NAMALWA (cell line): ENCODE data around the gene SYT14.
"Not testable (repeated sequence)": the region's sequence is repeated elsewhere in the genome, so short reads cannot be mapped to it uniquely, and the experiment has no call there.

ENCODE experiments used
- DNase-seq: peaks from one replicate; pipeline ENCODE4 v3.0.0-alpha.2; 2015; ENCODE audit warnings: low spot score

SYT14 gene

GRCh38 chr1:209937996-209938959, at the start of gene SYT14:
Gene SYT14 (plus strand): TSS chr1:209938217. CDS start chr1:209938265, 48 bp downstream.
- no peak for DNase-seq

GRCh38 chr1:209888291-209889076, 49.5 kb upstream of the SYT14 start:
- DNase-seq, result not testable (repeated sequence)

- no peak for DNase-seq
These were observed 49.0 kb upstream of the SYT14 start for GRCh38 chr1:209889077-209889418.

GRCh38 chr1:209890641-209891330, 47.2 kb upstream of the SYT14 start:
- no peak for DNase-seq

GRCh38 chr1:209893751-209894150, 44.3 kb upstream of the SYT14 start:
- no peak for DNase-seq

- DNase-seq, result no peak
These were observed 42.3 kb upstream of the SYT14 start for GRCh38 chr1:209895709-209896108.

GRCh38 chr1:209896346-209896745, 41.7 kb upstream of the SYT14 start:
- no peak for DNase-seq

- not testable (repeated sequence) for DNase-seq
These were observed 39.7 kb upstream of the SYT14 start for GRCh38 chr1:209898271-209898670.

- not testable (repeated sequence) for DNase-seq
These were observed 39.2 kb upstream of the SYT14 start for GRCh38 chr1:209898851-209899250.

- DNase-seq, result peak; percentile 42
These were observed 38.1 kb upstream of the SYT14 start for GRCh38 chr1:209899948-209900347.

GRCh38 chr1:209900734-209901133, 37.3 kb upstream of the SYT14 start:
- no peak for DNase-seq

- DNase-seq, result no peak
These were observed 36.8 kb upstream of the SYT14 start for GRCh38 chr1:209901211-209901610.

- DNase-seq, result not testable (repeated sequence)
These were observed 33.2 kb upstream of the SYT14 start for GRCh38 chr1:209904774-209905173.

GRCh38 chr1:209911746-209912145, 26.3 kb upstream of the SYT14 start:
- DNase-seq, result no peak

GRCh38 chr1:209912306-209912705, 25.7 kb upstream of the SYT14 start:
- DNase-seq, result no peak

GRCh38 chr1:209919637-209920036, 18.4 kb upstream of the SYT14 start:
- DNase-seq, result not testable (repeated sequence)

GRCh38 chr1:209920844-209921243, 17.2 kb upstream of the SYT14 start:
- no peak for DNase-seq

GRCh38 chr1:209924390-209924789, 13.6 kb upstream of the SYT14 start:
- no peak for DNase-seq

- no peak for DNase-seq
These were observed 12.0 kb upstream of the SYT14 start for GRCh38 chr1:209926045-209926444.

GRCh38 chr1:209927466-209927865, 10.6 kb upstream of the SYT14 start:
- DNase-seq, result no peak

- no peak for DNase-seq
These were observed 8.3 kb upstream of the SYT14 start for GRCh38 chr1:209929751-209930150.

GRCh38 chr1:209931141-209931540, 6.9 kb upstream of the SYT14 start:
- no peak for DNase-seq
